GM18517 (cell line): ENCODE measurements around the gene TPCN2.
A peak's percentile ranks its signal among the peaks of the same experiment; 100 is the strongest.

Source experiments
- ATAC-seq: cut with Tn5 transposase; IDR thresholded peaks from one replicate; pipeline ENCODE4 v1.9.1; 2021; ENCODE audit warnings: mild to moderate bottlenecking, moderate library complexity; ENCODE audit not compliant: unreplicated experiment

The TPCN2 gene

DNA sequence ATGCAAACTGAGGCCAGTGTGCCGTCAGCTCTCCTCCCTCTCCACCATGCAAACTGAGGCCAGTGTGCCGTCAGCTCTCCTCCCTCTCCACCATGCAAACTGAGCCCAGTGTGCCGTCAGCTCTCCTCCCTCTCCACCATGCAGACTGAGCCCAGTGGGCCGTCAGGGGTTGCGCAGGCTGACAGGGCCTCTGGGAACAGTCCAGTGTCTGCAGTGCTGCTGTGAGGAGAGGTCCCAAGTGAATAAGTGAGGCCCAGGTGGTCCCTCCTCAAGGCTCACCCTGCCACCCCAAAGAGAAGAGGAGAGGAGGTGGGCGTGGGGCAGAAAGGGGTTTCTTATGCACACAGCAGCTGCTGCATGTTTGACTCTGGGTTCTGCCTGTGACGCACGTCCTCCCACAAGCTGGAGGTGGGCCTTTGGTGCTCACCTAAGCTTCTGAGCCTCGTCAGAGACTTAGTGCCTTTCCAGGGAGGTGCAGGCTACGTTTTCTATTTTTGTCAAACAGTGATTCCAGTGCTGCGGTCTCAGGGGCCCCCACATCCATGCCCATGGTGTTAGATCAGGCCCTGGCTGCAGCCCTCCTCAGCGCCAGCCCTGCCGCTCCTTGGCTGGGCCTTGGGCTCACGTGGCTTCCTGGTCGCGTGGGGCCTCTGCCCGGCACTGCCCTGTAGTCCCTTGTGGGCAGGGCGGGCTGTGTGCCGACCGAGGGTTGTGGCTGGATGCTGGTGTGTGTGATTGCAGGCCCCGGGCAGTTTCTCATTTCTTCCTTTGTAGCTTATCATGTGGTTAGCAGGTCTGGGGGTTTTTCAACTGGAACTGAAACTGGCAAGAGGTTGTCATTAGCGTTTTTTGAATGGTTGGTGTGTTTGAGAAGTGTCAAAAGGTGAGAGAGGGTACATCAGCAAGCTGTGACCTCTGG is 7.1 kb downstream of the TPCN2 start:
- peak; percentile 85 for ATAC-seq

DNA sequence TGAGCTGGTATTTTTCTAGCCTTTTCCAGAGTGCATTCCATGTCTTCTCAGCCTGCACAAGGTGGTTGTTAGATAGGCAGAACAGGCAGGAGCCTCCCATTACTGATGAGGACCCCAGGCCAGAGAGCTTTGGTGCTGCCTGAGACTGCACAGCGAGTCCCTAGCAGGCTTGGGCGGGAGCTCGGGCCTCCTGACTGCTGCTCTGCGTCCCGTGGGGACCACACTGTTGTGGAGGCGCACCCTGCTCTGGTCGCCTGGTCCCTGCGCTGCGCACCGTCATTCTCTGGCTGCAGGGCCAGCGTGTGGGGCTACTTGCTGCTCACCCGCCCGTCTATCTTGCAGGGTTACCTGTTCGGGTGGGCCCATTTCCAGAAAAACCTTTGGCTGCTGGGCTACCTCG is 8.5 kb downstream of the TPCN2 start:
- no peak for ATAC-seq

DNA sequence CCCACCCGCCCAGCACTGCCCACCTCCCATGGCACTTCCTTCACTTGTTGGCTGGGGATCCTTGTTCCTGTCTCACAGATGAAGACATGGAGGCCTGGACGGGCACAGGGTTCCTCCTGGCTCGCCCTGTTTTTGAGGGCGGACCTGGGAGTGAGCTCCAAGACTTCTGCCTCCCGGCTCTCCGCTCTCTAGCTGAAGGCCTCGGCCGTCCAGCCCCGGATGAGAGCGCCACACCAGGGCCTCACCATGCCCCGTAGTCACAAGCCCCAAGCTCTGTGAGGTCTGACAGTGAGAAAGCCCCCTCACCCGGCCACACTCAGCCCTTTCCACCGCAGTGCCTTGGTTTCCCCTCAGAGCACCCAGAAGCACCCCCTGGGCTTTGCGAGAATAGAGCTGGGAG is 9.1 kb downstream of the TPCN2 start:
- ATAC-seq, result no peak

DNA sequence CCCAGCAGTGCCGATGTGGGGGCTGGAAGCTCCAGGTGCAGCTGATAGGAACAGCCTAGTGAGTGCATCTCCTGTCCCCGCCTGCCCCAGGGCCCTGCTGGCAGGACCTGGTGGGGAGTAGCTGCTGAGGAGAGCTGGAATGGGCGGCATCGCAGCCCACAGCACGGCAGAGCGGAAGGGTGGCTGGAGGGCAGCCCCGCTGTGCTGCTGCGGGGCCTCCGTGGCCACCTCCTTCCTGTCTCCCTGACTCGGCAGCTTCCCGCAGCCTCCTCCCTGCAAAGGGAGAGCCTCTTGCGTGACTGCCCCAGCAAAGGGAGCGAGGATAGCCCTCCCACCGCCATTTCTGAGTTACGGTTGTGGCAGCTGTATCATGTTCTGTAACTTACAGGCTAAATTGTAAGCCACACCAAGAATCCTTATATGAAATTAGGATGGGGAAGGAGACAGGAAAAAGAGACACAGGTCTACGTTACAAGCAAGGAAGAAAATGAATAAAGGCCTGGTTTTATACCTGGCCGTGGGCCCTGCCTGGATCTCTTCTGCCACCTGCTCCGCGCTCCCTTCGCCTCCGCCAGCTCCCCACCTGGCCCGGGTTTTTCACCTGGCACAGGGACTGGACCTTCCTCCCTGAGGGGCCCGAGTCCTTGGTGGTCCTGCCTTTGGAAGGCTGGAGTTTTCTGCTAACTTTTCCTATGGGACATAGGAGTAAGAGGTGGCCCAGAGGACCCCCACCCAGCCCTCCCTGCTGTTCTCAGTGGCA is 10.0 kb downstream of the TPCN2 start:
- ATAC-seq, result no peak

DNA sequence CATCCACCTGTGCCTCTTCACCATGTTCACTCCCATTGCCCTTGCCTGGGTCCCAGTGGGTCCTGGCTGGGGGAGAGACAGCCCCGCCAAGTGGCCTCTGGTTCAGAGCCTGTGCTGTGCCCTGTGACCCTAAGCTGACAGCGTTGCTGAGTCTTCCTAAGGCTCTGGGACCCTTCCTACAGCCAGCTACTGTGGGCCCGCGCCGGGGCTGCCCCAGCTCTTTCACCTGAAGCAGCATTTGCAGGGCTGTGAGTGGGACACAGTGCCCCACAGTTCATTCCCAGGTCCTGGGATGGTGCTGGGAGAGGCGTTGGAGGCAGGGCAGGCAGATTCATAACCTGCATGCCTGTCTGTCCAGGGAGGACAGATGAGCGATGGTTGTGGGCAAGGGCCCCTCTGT is 10.7 kb downstream of the TPCN2 start:
- ATAC-seq, result no peak

DNA sequence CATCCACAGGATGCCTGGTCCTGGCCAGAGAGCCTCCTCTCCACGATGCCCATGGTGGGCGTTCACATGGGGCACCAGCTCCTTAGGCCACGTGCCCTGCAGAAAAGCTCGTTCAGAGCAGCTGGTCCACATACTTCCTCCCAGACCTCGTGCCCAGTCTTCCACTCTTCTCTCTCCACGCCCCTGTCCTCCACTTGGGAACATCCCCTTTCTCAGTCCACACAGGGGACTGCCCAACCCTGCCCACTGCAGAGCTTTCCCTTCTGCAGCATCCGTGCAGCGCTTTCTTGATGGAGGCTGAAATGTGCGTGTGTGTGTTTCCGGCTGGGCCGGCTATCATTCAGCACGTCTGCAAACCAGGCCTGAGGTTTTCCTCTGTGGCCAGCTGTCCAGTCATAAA is 11.3 kb downstream of the TPCN2 start:
- no peak for ATAC-seq

DNA sequence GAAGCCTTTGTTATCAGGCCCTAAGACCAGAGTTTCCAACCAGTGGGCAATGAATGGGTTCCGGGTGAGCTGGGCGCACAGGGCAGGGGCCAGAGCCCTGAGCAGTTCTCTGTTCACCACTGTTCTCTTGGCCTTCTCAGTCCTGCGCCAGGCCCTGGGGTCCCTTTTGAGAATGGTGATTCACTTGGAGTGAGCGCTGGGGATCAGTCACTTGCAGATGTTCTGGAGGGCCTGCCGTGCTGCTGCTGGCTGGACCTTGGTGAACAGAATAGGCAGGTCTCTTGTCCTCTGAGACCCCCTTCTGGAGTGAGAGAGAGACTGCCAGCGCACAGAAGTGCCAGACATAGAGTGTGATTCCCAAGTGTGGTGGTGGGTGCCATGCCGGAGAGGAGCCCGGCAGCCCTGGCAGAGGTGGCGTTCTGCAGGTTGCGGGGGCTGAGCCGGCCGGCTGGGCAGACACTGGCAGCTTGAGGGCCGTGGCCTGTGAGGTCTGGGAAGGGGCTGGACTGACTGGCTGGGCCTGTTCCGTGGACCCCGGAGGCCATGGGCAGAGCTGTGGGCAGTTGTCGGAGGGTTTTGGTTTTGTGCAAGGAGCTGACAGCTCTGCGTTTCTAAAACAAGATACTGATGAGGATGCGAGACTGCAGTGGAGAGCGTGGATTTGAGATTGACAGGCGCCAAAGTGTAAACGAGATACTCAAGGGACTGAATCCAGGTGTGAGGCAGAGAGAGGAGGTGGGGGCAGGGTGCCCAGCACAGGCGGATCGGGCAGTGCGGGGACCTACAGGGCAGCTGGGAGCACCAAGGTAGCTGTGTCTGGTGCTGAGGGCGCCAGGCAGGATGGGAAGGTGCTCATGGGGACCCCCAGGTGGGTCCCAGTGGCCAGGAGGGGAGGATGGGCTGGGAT is 12.3 kb downstream of the TPCN2 start:
- no peak for ATAC-seq

DNA sequence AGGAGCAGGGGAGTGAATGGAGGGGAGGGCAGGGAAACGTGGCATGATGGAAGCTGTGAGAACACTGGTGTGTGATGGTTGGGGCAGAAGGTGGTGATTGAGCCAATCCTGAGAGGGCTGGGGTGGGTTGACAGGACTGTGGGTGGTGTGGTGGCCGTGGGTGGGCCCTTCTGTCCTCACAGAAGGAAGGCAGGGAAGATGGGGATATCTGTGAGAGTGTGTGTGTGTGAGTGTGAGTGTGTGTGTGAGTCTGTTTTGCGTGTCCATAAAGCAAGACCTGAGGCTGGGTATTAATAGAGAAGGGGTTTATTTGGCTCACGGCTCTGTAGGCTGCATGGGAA is 13.0 kb downstream of the TPCN2 start:
- ATAC-seq, result no peak

DNA sequence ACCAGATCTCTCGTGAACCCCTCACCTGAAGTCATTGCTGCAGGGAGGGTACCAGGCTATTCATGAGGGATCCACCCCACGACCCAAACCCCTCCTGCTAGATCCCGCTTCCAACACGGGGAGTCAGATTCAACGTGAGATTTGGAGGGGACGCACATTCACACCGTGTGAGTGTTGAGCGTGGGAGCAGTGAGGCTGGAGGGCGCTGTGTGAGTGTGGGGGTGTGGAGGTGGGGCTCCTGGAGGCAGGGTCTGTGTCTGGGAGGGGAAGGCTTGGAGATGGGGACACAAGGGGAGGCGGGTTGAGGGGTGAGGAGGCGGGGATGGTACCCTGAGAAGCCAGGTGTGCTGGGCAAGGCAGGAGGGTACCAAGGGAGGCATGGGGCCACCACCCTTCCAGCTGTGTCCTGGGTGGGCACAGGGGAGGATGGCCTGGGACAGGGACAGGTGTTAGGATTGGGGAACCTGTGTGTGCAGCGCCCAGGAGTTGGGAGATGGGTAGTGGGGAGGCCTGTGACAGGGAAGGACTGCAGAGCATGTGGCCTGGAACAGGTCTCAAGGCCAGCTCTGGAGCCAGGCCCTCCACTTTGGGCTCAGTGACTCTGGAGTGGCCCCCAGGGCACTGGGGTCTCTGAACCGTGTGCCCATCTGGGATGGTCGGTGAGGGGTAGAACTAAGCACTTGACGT is 13.6 kb downstream of the TPCN2 start:
- ATAC-seq, result no peak

DNA sequence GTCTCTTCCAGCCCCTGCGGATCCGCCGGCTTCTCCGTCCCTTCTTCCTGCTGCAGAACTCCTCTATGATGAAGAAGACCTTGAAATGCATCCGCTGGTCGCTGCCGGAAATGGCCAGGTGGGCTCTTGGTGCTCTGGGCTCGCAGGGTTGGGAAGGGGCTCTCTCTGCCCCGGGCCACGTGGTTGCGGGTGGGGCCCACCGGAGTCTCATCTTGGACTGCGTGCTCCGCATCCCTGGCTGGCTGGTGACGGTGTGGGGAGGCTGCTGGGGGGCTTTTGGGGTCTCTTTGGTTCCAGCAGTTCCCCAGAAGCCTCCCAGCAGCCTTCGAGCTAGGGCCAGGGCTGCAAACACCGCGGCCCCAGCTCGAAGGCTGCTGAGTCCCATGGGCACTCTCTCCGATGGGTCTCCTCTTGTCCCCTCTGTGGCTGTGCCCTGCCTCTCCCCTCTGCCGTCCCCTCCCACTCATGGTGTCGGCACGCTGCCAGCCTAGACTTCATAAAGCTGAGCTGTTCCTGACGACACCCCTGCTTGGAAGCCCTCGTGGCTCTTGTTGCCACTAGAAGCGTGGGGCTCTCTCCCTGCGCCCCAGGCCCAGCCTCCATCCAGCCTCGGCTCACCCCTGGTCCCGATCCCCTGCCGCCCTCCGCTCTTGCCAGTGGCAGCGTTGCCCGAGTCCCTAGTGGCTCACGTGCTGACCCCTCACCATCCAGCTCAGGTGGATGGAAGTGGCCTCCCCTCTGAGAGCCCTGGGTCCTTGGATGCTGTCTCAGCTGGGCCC is 14.3 kb downstream of the TPCN2 start:
- no peak for ATAC-seq

DNA sequence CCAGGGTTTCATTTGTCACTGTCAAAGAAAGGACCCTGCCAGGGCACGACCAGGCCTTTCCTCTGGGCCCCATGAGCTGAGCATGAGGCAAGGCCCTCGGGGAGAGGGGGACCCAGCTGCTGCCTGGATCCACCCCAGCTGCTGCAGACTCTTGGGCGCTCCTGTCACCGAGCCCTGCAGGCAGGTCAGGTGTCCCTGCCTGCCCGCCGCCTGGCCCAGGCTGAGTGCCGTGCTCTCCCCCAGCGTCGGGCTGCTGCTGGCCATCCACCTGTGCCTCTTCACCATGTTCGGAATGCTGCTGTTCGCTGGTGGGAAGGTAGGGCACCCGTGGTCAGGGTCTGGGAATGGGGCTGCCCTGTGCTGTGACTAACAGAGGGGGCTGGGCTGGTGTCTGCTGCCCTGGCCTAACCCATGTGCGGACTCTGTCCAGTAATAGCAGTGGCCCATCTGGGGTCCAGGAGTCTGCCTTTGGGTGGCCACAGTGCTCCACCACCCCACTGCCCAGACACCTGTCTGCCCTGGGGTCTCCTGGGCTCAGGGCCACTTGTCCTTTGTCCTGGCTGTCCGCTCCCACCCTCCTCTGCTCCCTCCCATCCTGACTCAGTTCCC is 15.0 kb downstream of the TPCN2 start:
- ATAC-seq, result no peak

DNA sequence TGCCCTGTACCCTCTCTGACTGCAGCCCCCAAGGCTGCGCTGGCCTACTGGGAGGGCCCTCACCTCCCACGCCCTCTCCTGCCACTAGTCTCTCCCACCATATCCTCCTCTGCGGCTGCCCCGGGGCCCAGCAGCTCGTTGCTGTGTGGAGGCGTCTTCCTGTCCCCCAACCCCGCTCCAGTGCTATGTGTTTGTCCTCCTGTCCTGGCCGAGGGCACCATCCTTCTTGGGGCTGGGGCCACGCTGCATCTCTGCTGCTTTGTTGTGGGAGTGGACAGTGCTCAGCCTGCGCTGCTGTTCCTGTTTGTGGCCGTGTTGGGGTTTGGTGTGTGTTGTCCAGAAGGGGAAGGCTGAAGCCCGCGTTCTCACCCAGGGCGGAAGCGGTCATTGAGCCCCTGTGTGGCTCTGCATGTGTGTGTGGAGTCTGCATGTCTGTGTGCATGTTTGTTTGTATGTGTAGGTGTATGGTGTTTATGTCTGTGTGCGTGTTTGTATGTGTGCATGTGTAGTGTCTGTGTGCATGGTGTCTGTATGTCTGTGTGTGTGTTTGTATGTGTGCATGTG is 15.7 kb downstream of the TPCN2 start:
- no peak for ATAC-seq

DNA sequence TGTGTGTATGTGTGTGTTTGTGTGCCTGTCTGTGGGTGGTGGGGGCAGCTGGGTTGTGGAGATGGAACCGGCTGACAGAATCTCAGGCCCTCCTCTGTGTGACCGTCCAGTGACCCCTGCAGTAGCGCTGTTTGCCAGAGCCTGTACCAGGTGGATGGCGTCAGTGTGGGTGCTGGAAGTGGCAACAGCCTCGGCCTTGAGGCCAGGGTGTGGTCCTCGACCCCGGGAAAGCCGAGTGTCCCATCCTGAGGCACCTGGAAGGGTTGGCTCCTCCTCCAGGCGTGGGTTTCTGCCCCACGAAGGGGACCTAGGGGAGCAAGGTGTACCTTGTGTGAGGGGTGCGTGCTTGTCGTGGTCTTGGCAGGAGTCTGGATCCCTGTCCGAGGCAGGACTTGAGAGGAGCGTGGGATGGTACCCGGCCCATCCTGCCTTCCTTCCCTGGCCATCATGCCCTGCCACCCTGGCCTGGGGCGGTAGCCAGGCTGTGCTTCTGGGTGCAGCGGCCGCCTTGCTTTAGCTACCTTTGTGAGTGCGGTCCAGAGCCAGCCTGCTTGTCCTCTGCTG is 16.5 kb downstream of the TPCN2 start:
- no peak for ATAC-seq

DNA sequence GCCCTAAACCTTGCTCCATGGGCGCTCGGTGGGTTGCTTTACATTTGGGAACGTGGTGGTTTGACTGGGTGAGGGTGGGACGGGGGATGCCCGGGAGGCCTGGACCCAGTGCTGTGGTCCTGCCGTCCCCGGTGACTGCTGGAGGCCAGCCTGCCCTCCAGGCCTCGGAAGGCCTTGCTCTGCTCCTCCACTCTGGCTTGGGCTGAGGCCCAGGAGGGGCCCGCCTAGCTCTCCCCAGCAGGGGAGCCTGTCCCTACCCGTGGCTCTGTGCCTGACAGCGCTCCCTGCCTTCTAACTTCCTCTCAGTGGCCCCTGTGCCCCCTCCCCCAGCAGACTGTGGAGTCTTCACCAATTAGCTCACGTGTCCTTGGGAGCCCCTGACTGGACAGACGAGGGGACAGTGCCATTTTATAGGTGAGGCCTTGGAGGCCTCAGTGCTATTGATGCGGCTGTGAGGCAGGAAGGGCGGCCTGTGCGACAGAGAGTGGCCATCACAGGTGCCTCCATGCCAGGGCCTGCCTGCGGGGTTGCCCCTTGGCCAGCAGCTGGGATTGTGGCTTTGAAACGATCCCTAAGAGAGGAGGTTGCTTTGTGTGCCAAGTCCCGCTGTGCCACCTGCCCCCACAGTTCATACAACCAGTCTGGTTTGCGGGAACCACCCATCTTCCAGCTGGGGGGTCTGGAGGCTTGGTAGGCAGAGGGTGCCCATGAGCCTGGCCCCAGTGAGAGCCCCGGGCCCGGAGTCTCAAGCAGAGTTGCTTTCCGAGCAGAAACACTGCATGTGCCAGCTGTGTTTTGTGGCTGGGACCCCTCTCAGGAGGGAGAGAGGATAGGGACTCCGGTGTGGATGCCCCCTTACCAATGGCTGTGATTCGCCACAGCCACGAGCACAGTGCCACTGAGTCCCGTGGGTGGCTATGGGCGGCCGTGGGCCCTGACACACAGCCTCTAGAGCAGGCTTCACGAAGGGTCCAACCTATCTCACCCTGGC is 17.7 kb downstream of the TPCN2 start:
- no peak for ATAC-seq

DNA sequence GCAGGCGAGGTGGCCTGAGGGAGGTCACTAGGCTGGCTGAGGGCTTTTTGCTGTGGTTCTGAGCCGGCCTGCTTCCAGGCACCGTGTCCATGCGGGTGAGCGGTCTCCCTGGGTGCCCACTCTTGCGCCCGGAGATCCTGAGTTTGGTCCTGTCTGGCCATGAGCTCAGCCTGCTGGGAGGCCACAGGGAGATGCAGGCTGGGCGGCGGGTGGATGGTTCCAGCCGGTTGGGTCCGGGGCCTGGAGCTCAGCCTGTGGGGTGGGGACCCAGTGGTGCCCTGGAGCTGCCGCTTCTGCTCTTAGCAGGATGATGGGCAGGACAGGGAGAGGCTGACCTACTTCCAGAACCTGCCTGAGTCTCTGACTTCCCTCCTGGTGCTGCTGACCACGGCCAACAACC is 18.5 kb downstream of the TPCN2 start:
- ATAC-seq, result no peak

DNA sequence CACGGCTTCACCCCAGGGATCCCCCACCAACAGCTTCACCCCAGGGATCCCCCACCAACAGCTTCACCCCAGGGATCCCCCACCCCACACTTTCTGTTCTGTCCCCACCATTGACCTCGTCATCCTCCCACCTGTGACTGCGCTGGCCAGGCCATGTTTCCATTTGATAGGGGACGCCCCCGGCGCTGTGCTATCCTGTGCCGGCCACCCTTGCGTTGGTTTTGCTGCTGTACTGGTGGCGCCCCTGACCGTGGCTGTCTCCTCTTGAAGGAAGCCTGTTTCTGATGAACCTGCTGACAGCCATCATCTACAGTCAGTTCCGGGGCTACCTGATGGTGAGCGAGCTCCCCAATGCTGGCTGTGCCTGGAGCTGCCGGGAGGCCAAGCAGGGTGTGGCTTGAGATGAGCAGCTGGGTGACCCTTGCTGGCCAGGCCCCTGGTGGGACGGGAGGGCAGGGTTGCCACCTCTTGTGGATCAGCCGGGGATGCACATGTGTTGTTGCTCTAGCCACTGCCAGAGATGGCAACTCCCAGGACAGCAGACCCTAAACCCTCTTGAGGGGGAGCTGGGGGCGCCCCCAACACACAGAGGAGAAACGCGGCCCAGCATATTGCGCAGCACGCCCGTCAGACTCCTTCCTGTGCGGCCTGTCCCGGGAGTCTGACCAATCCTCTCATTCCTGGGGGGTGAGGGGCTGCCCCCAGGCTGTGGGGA is 22.5 kb downstream of the TPCN2 start:
- ATAC-seq, result no peak

DNA sequence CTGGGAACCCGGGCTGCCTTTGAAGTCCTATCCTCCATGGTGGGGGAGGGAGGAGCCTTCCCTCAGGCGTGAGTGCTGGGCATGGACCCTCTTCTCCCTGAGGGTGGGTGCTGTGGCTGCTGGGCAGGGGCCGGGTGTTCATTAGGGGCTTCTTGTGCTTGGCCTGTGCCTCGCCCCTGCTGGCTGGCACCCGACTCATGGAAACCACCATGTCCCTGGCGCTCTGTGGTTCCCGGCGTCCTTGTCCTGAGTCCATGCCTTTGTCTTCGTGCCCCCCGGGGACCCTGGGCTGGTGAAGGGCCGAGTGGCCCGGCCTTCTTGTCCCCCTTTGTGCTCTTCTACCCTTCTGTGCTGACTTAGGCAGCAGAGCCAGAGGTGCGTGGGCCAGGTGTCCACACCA is 23.2 kb downstream of the TPCN2 start:
- ATAC-seq, result no peak
